MM.1S (cell line): ENCODE results near the gene SFMBT2.

Source experiments
- DNase-seq: peaks from one replicate; pipeline ENCODE4 v3.0.0-alpha.2; 2015
- H2AFZ ChIP-seq: fragments of 300-600 bp; sonication (generic); 2 replicates; pipeline ENCODE4 v1.6.0; 2016; ENCODE audit warnings: antibody characterized with exemption, low read length
- H3F3A ChIP-seq: fragments of 300-600 bp; sonication (generic); 2 replicates; pipeline ENCODE4 v1.6.1; 2016; ENCODE audit warnings: mild to moderate bottlenecking, antibody characterized with exemption, low read length, moderate library complexity, mixed read lengths; ENCODE audit not compliant: insufficient read depth
- H3K27ac ChIP-seq: fragments of 300-600 bp; sonication (generic); 2 replicates; pipeline ENCODE4 v1.5.1; 2016; ENCODE audit warnings: mild to moderate bottlenecking, low read length
- H3K27me3 ChIP-seq: fragments of 300-600 bp; sonication (generic); replicated peaks from 2 replicates; pipeline ENCODE4 v1.6.0; 2016; ENCODE audit warnings: low read length; ENCODE audit not compliant: insufficient read depth
- H3K36me3 ChIP-seq: fragments of 300-600 bp; sonication (generic); replicated peaks from 2 replicates; pipeline ENCODE4 v1.6.1; 2016; ENCODE audit warnings: mild to moderate bottlenecking, low read length, mixed read lengths; ENCODE audit not compliant: insufficient read depth
- H3K4me1 ChIP-seq: fragments of 300-600 bp; sonication (generic); 2 replicates; pipeline ENCODE4 v1.6.1; 2016; ENCODE audit warnings: low read length, mixed read lengths
- H3K4me2 ChIP-seq: fragments of 300-600 bp; sonication (generic); 2 replicates; pipeline ENCODE4 v1.6.0; 2016; ENCODE audit warnings: low read depth, low read length
- H3K4me3 ChIP-seq: fragments of 300-600 bp; sonication (generic); 2 replicates; pipeline ENCODE4 v1.5.1; 2016; ENCODE audit warnings: low read length, mixed read lengths
- H3K79me2 ChIP-seq: fragments of 300-600 bp; sonication (generic); 2 replicates; pipeline ENCODE4 v1.6.1; 2016; ENCODE audit warnings: mixed run types, low read length, mixed read lengths
- H3K9ac ChIP-seq: fragments of 300-600 bp; sonication (generic); 2 replicates; pipeline ENCODE4 v1.6.1; 2016; ENCODE audit warnings: low read length, mixed read lengths
- H3K9me2 ChIP-seq: fragments of 300-600 bp; sonication (generic); replicated peaks from 2 replicates; pipeline ENCODE4 v1.6.1; 2016; ENCODE audit warnings: mild to moderate bottlenecking, low read length, mixed read lengths; ENCODE audit not compliant: insufficient read depth
- H3K9me3 ChIP-seq: fragments of 300-600 bp; sonication (generic); replicated peaks from 2 replicates; pipeline ENCODE4 v1.6.1; 2016; ENCODE audit warnings: mild to moderate bottlenecking, low read length, mixed read lengths; ENCODE audit not compliant: insufficient read depth
- H4K20me1 ChIP-seq: fragments of 300-600 bp; sonication (generic); 2 replicates; pipeline ENCODE4 v1.6.1; 2016; ENCODE audit warnings: mild to moderate bottlenecking, low read length, moderate library complexity, mixed read lengths; ENCODE audit not compliant: insufficient read depth
- CTCF ChIP-seq: fragments of 300-600 bp; sonication (generic); IDR thresholded peaks from 2 replicates; pipeline ENCODE4 v1.5.1; 2016; ENCODE audit warnings: antibody characterized with exemption, low read length, mixed read lengths
- EZH2 ChIP-seq: fragments of 300-600 bp; sonication (generic); optimal IDR thresholded peaks from 2 replicates; pipeline ENCODE3; 2017; ENCODE audit warnings: low read depth, mild to moderate bottlenecking, antibody characterized with exemption, low read length, mixed read lengths
- EZH2phosphoT487 ChIP-seq: fragments of 300-600 bp; sonication (generic); IDR thresholded peaks from 2 replicates; pipeline ENCODE4 v1.6.1; 2018; ENCODE audit warnings: antibody characterized with exemption, low read length

The SFMBT2 gene

GRCh38 chr10:7189909-7190308 is 220.9 kb downstream of the SFMBT2 start:
- no peaks in the 10 kb centered on the region for H4K20me1 ChIP-seq
- H2AFZ ChIP-seq = no peak overlapping the region
- H3F3A ChIP-seq = no peaks in the 10 kb centered on the region
- no peak overlapping the region for H3K4me2 ChIP-seq
- H3K9ac ChIP-seq = no peak overlapping the region
- no peak overlapping the region for H3K27ac ChIP-seq
- no peaks in the 10 kb centered on the region for H3K27me3 ChIP-seq
- no peak for DNase-seq
- no peak overlapping the region for H3K4me3 ChIP-seq
- no peaks in the 10 kb centered on the region for H3K79me2 ChIP-seq
- no peaks in the 10 kb centered on the region; the same call in 1 of the 2 replicates for H3K36me3 ChIP-seq
- H3K9me2 ChIP-seq = no peaks in the 10 kb centered on the region
- TF ChIP-seq CTCF (no peak), EZH2phosphoT487 (no peak), EZH2 (no peak)
- H3K9me3 ChIP-seq = no peaks in the 10 kb centered on the region
- no peaks in the 10 kb centered on the region for H3K4me1 ChIP-seq

GRCh38 chr10:7188456-7189050 is 222.3 kb downstream of the SFMBT2 start:
- Histone ChIP-seq H3K9ac (no peak overlapping the region), H3K4me1 (no peaks in the 10 kb centered on the region), H3K9me2 (no peaks in the 10 kb centered on the region), H2AFZ (no peak overlapping the region), H3K27ac (no peak overlapping the region), H3K9me3 (no peaks in the 10 kb centered on the region), H3K36me3 (no peaks in the 10 kb centered on the region; the same call in 1 of the 2 replicates), H4K20me1 (no peaks in the 10 kb centered on the region), H3K4me2 (no peak overlapping the region), H3K27me3 (no peaks in the 10 kb centered on the region), H3F3A (no peaks in the 10 kb centered on the region), H3K4me3 (no peak overlapping the region), H3K79me2 (no peaks in the 10 kb centered on the region)
- DNase-seq = no peak
- TF ChIP-seq CTCF (no peak), EZH2 (no peak), EZH2phosphoT487 (no peak)

GRCh38 chr10:7186387-7187018 is 224.3 kb downstream of the SFMBT2 start:
- no peak overlapping the region for H3K27ac ChIP-seq
- H3K4me3 ChIP-seq = no peak overlapping the region
- no peak for TF ChIP-seq CTCF
- TF ChIP-seq EZH2phosphoT487 = no peak
- no peaks in the 10 kb centered on the region for H3K9me3 ChIP-seq
- no peaks in the 10 kb centered on the region for H3K9me2 ChIP-seq
- DNase-seq = no peak
- no peaks in the 10 kb centered on the region; the same call in 1 of the 2 replicates for H3K36me3 ChIP-seq
- H3K9ac ChIP-seq = no peak overlapping the region
- no peaks in the 10 kb centered on the region for H3K4me1 ChIP-seq
- H3K27me3 ChIP-seq = no peaks in the 10 kb centered on the region
- no peaks in the 10 kb centered on the region for H4K20me1 ChIP-seq
- H3F3A ChIP-seq = no peaks in the 10 kb centered on the region
- no peak overlapping the region for H2AFZ ChIP-seq
- H3K79me2 ChIP-seq = no peaks in the 10 kb centered on the region
- no peak overlapping the region for H3K4me2 ChIP-seq
